Tibial artery (tissue), 4 donors: ENCODE data around the gene SATB1.
A peak's percentile ranks its signal among the peaks of the same experiment; 100 is the strongest.

ENCODE experiments used
- DNase-seq, 2 donors: peaks; one replicate each; pipeline ENCODE4 v3.0.0-alpha.2; 2019
- H3K27ac ChIP-seq, 2 donors: fragments of 200-600 bp; sonication (generic) in 1 of 2; 1 replicate in 1 of 2; 2 replicates in 1 of 2; pipeline ENCODE4 v1.5.1; 2018 to 2019; ENCODE audit warnings: mild to moderate bottlenecking in 1 of 2
- H3K27me3 ChIP-seq, 2 donors: fragments of 200-600 bp; sonication (generic) in 1 of 2; one replicate each; pipeline versions ENCODE4 v1.5.1 to v1.6.0; 2016 to 2019
- H3K36me3 ChIP-seq, 3 donors: fragments of 200-600 bp; sonication (generic) in 2 of 3; one replicate each; pipeline ENCODE4 v1.5.1; 2016 to 2019; ENCODE audit warnings: mild to moderate bottlenecking in 2 of 3
- H3K4me1 ChIP-seq, 4 donors: fragments of 200-600 bp; sonication (generic) in 2 of 4; 1 replicate in 3 of 4; 2 replicates in 1 of 4; pipeline ENCODE4 v1.5.1; 2016 to 2019
- H3K4me3 ChIP-seq, 2 donors: fragments of 200-600 bp; sonication (generic) in 1 of 2; 1 replicate in 1 of 2; 2 replicates in 1 of 2; pipeline ENCODE4 v1.5.1; 2018 to 2019; ENCODE audit warnings: mild to moderate bottlenecking in 2 of 2
- H3K9me3 ChIP-seq, 3 donors: fragments of 200-600 bp; sonication (generic) in 1 of 3; one replicate each; pipeline ENCODE4 v1.5.1; 2016 to 2019
- CTCF ChIP-seq, 2 experiments: fragments of 200-600 bp in 1 of 2; fragments of 450-650 bp in 1 of 2; IDR thresholded peaks; one replicate each; pipeline ENCODE4 v1.5.1; 2017 to 2019; ENCODE audit warnings: antibody characterized with exemption in 2 of 2, mild to moderate bottlenecking in 1 of 2, moderate library complexity in 1 of 2
- intact Hi-C: fragments of 100-400 bp; cut with DNase I; formaldehyde crosslinking; loops from one replicate; pipeline ENCODE4 v1.15.0; 2023; ENCODE audit warnings: low total_unique reads

The SATB1 gene

GRCh38 chr3:18428991-18429745, 4.0 kb upstream of the SATB1 start:
- no peak overlapping the region for H3K4me3 ChIP-seq
- no peak for DNase-seq
- no peaks in the 10 kb centered on the region for H3K36me3 ChIP-seq
- H3K27me3 ChIP-seq, result no peaks in the 10 kb centered on the region
- intact Hi-C loops, result no loop called here
- H3K27ac ChIP-seq, result no peak overlapping the region
- no peaks in the 10 kb centered on the region for H3K9me3 ChIP-seq
- no peak for TF ChIP-seq CTCF (IDR thresholded peaks at IDR 0.05)
- peaks cover 0 to 12% (median 0%) of the 10 kb centered on the region in 4 donors for H3K4me1 ChIP-seq

GRCh38 chr3:18428036-18428435, 2.9 kb upstream of the SATB1 start:
- DNase-seq, result no peak
- no peak overlapping the region for H3K27ac ChIP-seq
- H3K36me3 ChIP-seq, result no peaks in the 10 kb centered on the region

GRCh38 chr3:18426597-18427193, 1.6 kb upstream of the SATB1 start:
- H3K36me3 ChIP-seq, result no peaks in the 10 kb centered on the region
- intact Hi-C loops, result no loop called here
- H3K27ac ChIP-seq, result peak overlapping the region in 1 of 2 donors; percentile 95
- peaks cover 0 to 25% (median 4%) of the 10 kb centered on the region in 4 donors for H3K4me1 ChIP-seq
- no peaks in the 10 kb centered on the region for H3K27me3 ChIP-seq
- no peak overlapping the region for H3K4me3 ChIP-seq
- no peaks in the 10 kb centered on the region for H3K9me3 ChIP-seq
- no peak for DNase-seq
- TF ChIP-seq CTCF (IDR thresholded peaks at IDR 0.05), result no peak

More at GRCh38 chr3:18428036-18428435, 2.9 kb upstream of the SATB1 start:
- TF ChIP-seq CTCF (IDR thresholded peaks at IDR 0.05), result no peak
- no peaks in the 10 kb centered on the region for H3K27me3 ChIP-seq
- intact Hi-C loops, result no loop called here
- peaks cover 0 to 12% (median under 1%) of the 10 kb centered on the region in 4 donors for H3K4me1 ChIP-seq
- no peak overlapping the region for H3K4me3 ChIP-seq
- H3K9me3 ChIP-seq, result no peaks in the 10 kb centered on the region

GRCh38 chr3:18425641-18426257, 610 bp upstream of the SATB1 start:
- peak overlapping the region; percentile 78 to 91 for H3K4me3 ChIP-seq
- intact Hi-C loops, result no loop called here
- H3K36me3 ChIP-seq, result peaks cover 0 to under 1% (median 0%) of the 10 kb centered on the region in 3 donors
- peak overlapping the region; percentile 95 for H3K27ac ChIP-seq
- H3K4me1 ChIP-seq, result peaks cover 0 to 32% (median 4%) of the 10 kb centered on the region in 4 donors
- no peaks in the 10 kb centered on the region for H3K9me3 ChIP-seq
- no peak for TF ChIP-seq CTCF (IDR thresholded peaks at IDR 0.05)
- peak in 1 of 2 donors; percentile 19 for DNase-seq
- no peaks in the 10 kb centered on the region for H3K27me3 ChIP-seq

- peak in 1 of 2 donors; percentile 21 for DNase-seq
- no peaks in the 10 kb centered on the region for H3K9me3 ChIP-seq
- intact Hi-C loops, result no loop called here
- H3K27ac ChIP-seq, result peak overlapping the region; percentile 95
- H3K27me3 ChIP-seq, result no peaks in the 10 kb centered on the region
- peaks cover 0 to 4% (median 4%) of the 10 kb centered on the region in 3 donors for H3K36me3 ChIP-seq
- H3K4me3 ChIP-seq, result peak overlapping the region; percentile 78 to 91
- no peak for TF ChIP-seq CTCF (IDR thresholded peaks at IDR 0.05)
- H3K4me1 ChIP-seq, result peaks cover 0 to 46% (median 9%) of the 10 kb centered on the region in 4 donors
Observed at GRCh38 chr3:18424213-18424728, 868 bp downstream of the SATB1 start.
